GM19438 (cell line): ENCODE results near the gene GPR89B.
A peak's percentile ranks its signal among the peaks of the same experiment; 100 is the strongest.
"Not testable (repeated sequence)": the region's sequence is repeated elsewhere in the genome, so short reads cannot be mapped to it uniquely, and the experiment has no call there.

Experiments
- ATAC-seq: cut with Tn5 transposase; IDR thresholded peaks from one replicate; pipeline ENCODE4 v1.9.1; 2021; ENCODE audit warnings: low read depth; ENCODE audit not compliant: unreplicated experiment

GPR89B gene

GRCh38 chr1:148024918-148025317 lies 96.7 kb downstream of the GPR89B start:
- not testable (repeated sequence) for ATAC-seq

- not testable (repeated sequence) for ATAC-seq
Observed at GRCh38 chr1:148027004-148027403, 98.8 kb downstream of the GPR89B start.

GRCh38 chr1:148032247-148032646 lies 104.0 kb downstream of the GPR89B start:
- ATAC-seq = not testable (repeated sequence)

- ATAC-seq = not testable (repeated sequence)
Observed at GRCh38 chr1:148032690-148033089, 104.5 kb downstream of the GPR89B start.

GRCh38 chr1:148033147-148033546 lies 104.9 kb downstream of the GPR89B start:
- ATAC-seq = not testable (repeated sequence)

- ATAC-seq = peak; percentile 6
Observed at GRCh38 chr1:148037850-148038461, 109.7 kb downstream of the GPR89B start.

GRCh38 chr1:148038462-148039333 lies 110.5 kb downstream of the GPR89B start:
- peak; percentile 82 for ATAC-seq
